ENCODE measurements around the gene NDUFS2.
A peak's percentile ranks its signal among the peaks of the same experiment; 100 is the strongest.
"Not testable (repeated sequence)": the region's sequence is repeated elsewhere in the genome, so short reads cannot be mapped to it uniquely, and the experiment has no call there.

The NDUFS2 gene

GRCh38 chr1:161222175-161223019 lies 20.2 kb downstream of the NDUFS2 start:
- DNase-seq: no peak

GRCh38 chr1:161223805-161224694 lies 21.9 kb downstream of the NDUFS2 start:
- no peak for DNase-seq

GRCh38 chr1:161224695-161225087 lies 22.5 kb downstream of the NDUFS2 start:
- DNase-seq: not testable (repeated sequence)

GRCh38 chr1:161225178-161225533 lies 23.0 kb downstream of the NDUFS2 start:
- no peak for DNase-seq

GRCh38 chr1:161225534-161226319 lies 23.6 kb downstream of the NDUFS2 start, which contains the start of gene TOMM40L:
TOMM40L (plus strand) TSS chr1:161226060; CDS start chr1:161226490, 430 bp downstream.
- DNase-seq: peak; percentile 82

GRCh38 chr1:161226320-161226711 lies 24.1 kb downstream of the NDUFS2 start:
- no peak for DNase-seq

GRCh38 chr1:161226759-161227158 lies 24.6 kb downstream of the NDUFS2 start:
- DNase-seq: no peak

- DNase-seq: peak; percentile 82
Measured at GRCh38 chr1:161227196-161227871, 25.2 kb downstream of the NDUFS2 start.

GRCh38 chr1:161228032-161228431 lies 25.9 kb downstream of the NDUFS2 start:
- DNase-seq: no peak

- DNase-seq: no peak
Measured at GRCh38 chr1:161229896-161230295, 27.7 kb downstream of the NDUFS2 start.

- no peak for DNase-seq
Measured at GRCh38 chr1:161230762-161231161, 28.6 kb downstream of the NDUFS2 start.

GRCh38 chr1:161233102-161233501 lies 30.9 kb downstream of the NDUFS2 start:
- DNase-seq: no peak

- no peak for DNase-seq
Measured at GRCh38 chr1:161235957-161236775, 34.0 kb downstream of the NDUFS2 start.

GRCh38 chr1:161238039-161238473 lies 35.9 kb downstream of the NDUFS2 start, which contains the start of gene NR1I3:
NR1I3 (minus strand) TSS chr1:161238203; CDS start chr1:161236565, 1,638 bp downstream.
- DNase-seq: no peak

GRCh38 chr1:161241682-161242081 lies 39.5 kb downstream of the NDUFS2 start:
- DNase-seq: no peak

GRCh38 chr1:161242313-161242712 lies 40.1 kb downstream of the NDUFS2 start:
- no peak for DNase-seq

- no peak for DNase-seq
Measured at GRCh38 chr1:161244888-161245287, 42.7 kb downstream of the NDUFS2 start.

- not testable (repeated sequence) for DNase-seq
Measured at GRCh38 chr1:161250100-161250499, 47.9 kb downstream of the NDUFS2 start.

- DNase-seq: no peak
Measured at GRCh38 chr1:161250829-161251228, 48.7 kb downstream of the NDUFS2 start.

GRCh38 chr1:161251579-161251978 lies 49.4 kb downstream of the NDUFS2 start:
- no peak for DNase-seq

- not testable (repeated sequence) for DNase-seq
Measured at GRCh38 chr1:161255302-161255701, 53.1 kb downstream of the NDUFS2 start.

Measured in effector CD8-positive, alpha-beta T cell (primary cell).